B cell (primary cell): ENCODE data around the gene IRX4. TPM values are rescaled to one million over a fixed set of nuclear protein-coding genes. Genes with fewer than 3 reads are reported as not detected.

Experiments used
- ATAC-seq: fragments of 200-7000 bp; cut with Tn5 transposase; one replicate; pipeline ENCODE4 v1.10.0; 2021; ENCODE audit warnings: low read depth, mild to moderate bottlenecking, moderate number of reproducible peaks, moderate library complexity
- CTCF ChIA-PET: fragments of 350-600 bp; sonication (Branson Sonifier 250); formaldehyde crosslinking; loops from one replicate; lab custom pipeline; 2021; ENCODE audit warnings: antibody characterized with exemption, inconsistent platforms; lab: Charles Lee
- POLR2A ChIA-PET: fragments of 350-600 bp; sonication (Branson Sonifier 250); formaldehyde crosslinking; loops from one replicate; lab custom pipeline; 2021; ENCODE audit warnings: antibody characterized with exemption; lab: Charles Lee
- DNase-seq: peaks from one replicate; pipeline ENCODE4 v3.0.0; 2013
- H2AFZ ChIP-seq: 2 replicates; pipeline ENCODE4 v1.6.1; 2012; ENCODE audit warnings: mild to moderate bottlenecking, low read depth, low read length; ENCODE audit not compliant: insufficient read depth, poor library complexity, severe bottlenecking
- H3K27ac ChIP-seq, 2 donors: 1 replicate in 1 of 2; 2 replicates in 1 of 2; pipeline ENCODE4 v1.5.1; 2012 to 2013; ENCODE audit warnings: low read length in 2 of 2, mild to moderate bottlenecking in 2 of 2, moderate library complexity in 1 of 2
- H3K27me3 ChIP-seq, 4 experiments: fragments of 200-600 bp in 1 of 4; sonication (generic) in 1 of 4; replicated peaks in 1 of 4; 1 replicate in 2 of 4; 2 replicates in 2 of 4; pipeline versions ENCODE4 v1.6.1 to v1.7.0; 2013 to 2016; ENCODE audit warnings: low read length in 3 of 4, mild to moderate bottlenecking in 2 of 4, mixed read lengths in 1 of 4, moderate library complexity in 1 of 4; ENCODE audit not compliant: insufficient read depth in 4 of 4, control insufficient read depth in 3 of 4; ENCODE audit errors: control extremely low read depth in 1 of 4
- H3K36me3 ChIP-seq, 2 experiments: replicated peaks in 1 of 2; 1 replicate in 1 of 2; 2 replicates in 1 of 2; pipeline versions ENCODE4 v1.6.1 to v1.7.1; 2013; ENCODE audit warnings: low read length in 1 of 2; ENCODE audit not compliant: insufficient read depth in 2 of 2, control insufficient read depth in 1 of 2; ENCODE audit errors: control extremely low read depth in 1 of 2, extremely low read depth in 1 of 2
- H3K4me1 ChIP-seq, 2 donors: fragments of 200-600 bp in 1 of 2; sonication (generic) in 1 of 2; 1 replicate in 1 of 2; 2 replicates in 1 of 2; pipeline versions ENCODE4 v1.5.1 to v1.6.1; 2013 to 2017; ENCODE audit warnings: low read length in 2 of 2; ENCODE audit not compliant: control insufficient read depth in 2 of 2, insufficient read depth in 2 of 2
- H3K4me2 ChIP-seq: replicated peaks from 2 replicates; pipeline ENCODE3; 2012; ENCODE audit warnings: mild to moderate bottlenecking, low read depth, low read length; ENCODE audit not compliant: poor library complexity, severe bottlenecking
- H3K4me3 ChIP-seq, 5 experiments: fragments of 200-600 bp in 1 of 5; sonication (generic) in 1 of 5; 1 replicate in 3 of 5; 2 replicates in 2 of 5; pipeline versions ENCODE4 v1.5.1 to v1.7.0; 2011 to 2016; ENCODE audit warnings: low read length in 4 of 5, mild to moderate bottlenecking in 4 of 5, low read depth in 2 of 5, control low read depth in 1 of 5, moderate library complexity in 1 of 5; ENCODE audit not compliant: insufficient read depth in 1 of 5; ENCODE audit errors: control extremely low read depth in 1 of 5, extremely low read depth in 1 of 5
- H3K79me2 ChIP-seq: fragments of 200-600 bp; sonication (generic); one replicate; pipeline ENCODE4 v1.6.0; 2016; ENCODE audit warnings: low read length; ENCODE audit not compliant: control insufficient read depth, insufficient read depth
- H3K9ac ChIP-seq: fragments of 200-600 bp; sonication (generic); 2 replicates; pipeline ENCODE4 v1.6.1; 2017; ENCODE audit warnings: mild to moderate bottlenecking, low read length, moderate library complexity
- H3K9me3 ChIP-seq, 3 donors: one replicate each; pipeline versions ENCODE4 v1.6.1 to v1.7.1; 2013; ENCODE audit warnings: low read length in 2 of 3; ENCODE audit not compliant: control insufficient read depth in 2 of 3, insufficient read depth in 1 of 3; ENCODE audit errors: control extremely low read depth in 1 of 3
- H4K20me1 ChIP-seq: 2 replicates; pipeline ENCODE4 v1.6.0; 2012; ENCODE audit warnings: mild to moderate bottlenecking, low read length; ENCODE audit not compliant: insufficient read depth, control insufficient read depth, poor library complexity, severe bottlenecking
- H3K27ac Mint-ChIP-seq: one replicate; pipeline ENCODE4 v1.8.0; 2021; ENCODE audit warnings: mixed read lengths
- H3K27me3 Mint-ChIP-seq: one replicate; pipeline ENCODE4 v1.8.0; 2021; ENCODE audit warnings: mixed read lengths
- H3K4me1 Mint-ChIP-seq: one replicate; pipeline ENCODE4 v1.8.0; 2021; ENCODE audit warnings: mixed read lengths
- H3K4me3 Mint-ChIP-seq: one replicate; pipeline ENCODE4 v1.8.0; 2021; ENCODE audit warnings: mixed read lengths
- H3K9me3 Mint-ChIP-seq: one replicate; pipeline ENCODE4 v1.8.0; 2022; ENCODE audit warnings: mixed read lengths; ENCODE audit not compliant: insufficient read depth
- CTCF ChIP-seq: fragments of 200-600 bp; IDR thresholded peaks from one replicate; pipeline ENCODE4 v1.8.0; 2022; ENCODE audit warnings: antibody characterized with exemption, mild to moderate bottlenecking
- EZH2 ChIP-seq: IDR thresholded peaks from 2 replicates; pipeline ENCODE4 v1.6.1; 2012; ENCODE audit warnings: borderline replicate concordance, low read depth, mild to moderate bottlenecking, moderate library complexity, low read length; ENCODE audit not compliant: insufficient read depth, poor library complexity, severe bottlenecking
- WGBS: methylation state at CpG from one replicate; pipeline ENCODE4 v1.1.5; 2013; ENCODE audit warnings: missing lambda C conversion rate; ENCODE audit not compliant: insufficient coverage; 5-methylcytosine and 5-hydroxymethylcytosine counted together
- intact Hi-C: fragments of 100-400 bp; cut with micrococcal nuclease; formaldehyde crosslinking; loops from one replicate; pipeline ENCODE4 v1.10.0; 2022
- polyA plus RNA-seq: library from polyadenylated mRNA; depleted of rRNA; stranded (reverse); fragments of >200 nt; gene quantifications from 2 replicates; pipeline ENCODE4 v1.2.3, GENCODE V29; 2012
- total RNA-seq, 2 donors: library from RNA; stranded (reverse); fragments of 120-200 nt in 1 of 2; gene quantifications; 1 replicate in 1 of 2; 2 replicates in 1 of 2; pipeline versions ENCODE4 v1.2.3 to v1.2.4, GENCODE V29; 2013 to 2022

The IRX4 gene
- total and polyA plus RNA-seq, 2 donors (not counting 1 experiment from before 2014, with no cell fraction given) = not detected

GRCh38 chr5:1919750-1920149 lies 37.0 kb upstream of the IRX4 start:
- no peaks in the 10 kb centered on the region for H3K4me1 ChIP-seq
- H3K79me2 ChIP-seq = no peaks in the 10 kb centered on the region
- WGBS = 100% methylated on average over 5 of the region's 6 CpGs
- Mint-ChIP-seq H3K27me3 (peaks cover 4% of the 10 kb centered on the region), H3K9me3 (no peaks in the 10 kb centered on the region), H3K4me1 (no peaks in the 10 kb centered on the region), H3K27ac (no peak overlapping the region), H3K4me3 (no peak overlapping the region)
- no peak for ATAC-seq
- POLR2A ChIA-PET = no interaction called here
- no peak for DNase-seq
- H3K27me3 ChIP-seq = peaks cover 0 to 5% (median 0%) of the 10 kb centered on the region in 4 experiments
- no peaks in the 10 kb centered on the region for H4K20me1 ChIP-seq
- peaks cover 0 to 11% (median 0%) of the 10 kb centered on the region in 3 donors for H3K9me3 ChIP-seq
- no peaks in the 10 kb centered on the region for H3K36me3 ChIP-seq
- no peak overlapping the region for H3K4me2 ChIP-seq
- no peak overlapping the region for H3K4me3 ChIP-seq
- no peak overlapping the region for H2AFZ ChIP-seq
- H3K27ac ChIP-seq = no peak overlapping the region
- CTCF ChIA-PET = no interaction called here
- H3K9ac ChIP-seq = no peak overlapping the region
- TF ChIP-seq EZH2 = no peak
- TF ChIP-seq CTCF = no peak
- intact Hi-C loops = no loop called here

GRCh38 chr5:1919209-1919566 lies 36.5 kb upstream of the IRX4 start:
- no peak for ATAC-seq
- H3K4me1 Mint-ChIP-seq = no peaks in the 10 kb centered on the region
- H3K4me3 ChIP-seq = no peak overlapping the region

More at GRCh38 chr5:1919209-1919566, 36.5 kb upstream of the IRX4 start:
- no peak overlapping the region for H2AFZ ChIP-seq
- Mint-ChIP-seq H3K9me3 (peaks cover under 1% of the 10 kb centered on the region), H3K4me3 (no peak overlapping the region), H3K27me3 (peaks cover 4% of the 10 kb centered on the region), H3K27ac (no peak overlapping the region)
- intact Hi-C loops = no loop called here
- no peak for DNase-seq
- TF ChIP-seq CTCF (no peak), EZH2 (no peak)
- CTCF ChIA-PET = no interaction called here
- peaks cover 0 to 16% (median 0%) of the 10 kb centered on the region in 3 donors for H3K9me3 ChIP-seq
- H3K79me2 ChIP-seq = no peaks in the 10 kb centered on the region
- H3K36me3 ChIP-seq = no peaks in the 10 kb centered on the region
- WGBS = 79% methylated on average over 9 of the region's 9 CpGs
- H3K4me1 ChIP-seq = no peaks in the 10 kb centered on the region
- H3K9ac ChIP-seq = no peak overlapping the region
- peaks cover 0 to 5% (median 0%) of the 10 kb centered on the region in 4 experiments for H3K27me3 ChIP-seq
- H4K20me1 ChIP-seq = no peaks in the 10 kb centered on the region
- H3K4me2 ChIP-seq = no peak overlapping the region
- H3K27ac ChIP-seq = no peak overlapping the region
- POLR2A ChIA-PET = no interaction called here
